HTERT RPE-1 (cell line): ENCODE data around the gene RNF11.

Experiments used
- in situ Hi-C: fragments of 300-500 bp; cut with MboI; formaldehyde crosslinking; loops from 4 replicates; pipeline ENCODE4 v1.14.3; 2020; ENCODE audit warnings: low sequenced_read_pairs

The RNF11 gene

GRCh38 chr1:51294566-51295184 lies 58.6 kb downstream of the RNF11 start:
- in situ Hi-C loops = no loop called here

DNA sequence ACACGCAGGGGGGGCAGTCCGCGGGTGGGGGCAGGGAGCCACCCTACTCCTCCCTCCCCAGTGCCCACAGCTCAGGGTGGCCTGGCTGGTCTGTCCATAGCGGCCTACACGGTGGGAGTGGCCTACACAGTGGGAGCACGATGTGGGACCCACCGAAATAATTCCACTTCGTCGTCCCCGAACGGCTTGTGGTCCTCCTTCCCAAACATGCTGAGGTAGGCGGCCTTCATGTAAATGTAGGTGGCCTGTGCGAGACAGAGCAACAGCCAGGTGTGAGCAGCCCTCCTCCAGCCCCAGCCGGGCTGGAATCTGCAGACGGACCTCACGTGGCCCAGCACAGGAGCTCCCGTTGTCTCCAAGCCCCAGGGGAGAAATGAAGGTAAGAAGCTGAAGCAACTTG lies 59.9 kb downstream of the RNF11 start:
- in situ Hi-C loops = no loop called here

- in situ Hi-C loops = no loop called here
Observed at GRCh38 chr1:51296383-51297357, 60.6 kb downstream of the RNF11 start.

DNA sequence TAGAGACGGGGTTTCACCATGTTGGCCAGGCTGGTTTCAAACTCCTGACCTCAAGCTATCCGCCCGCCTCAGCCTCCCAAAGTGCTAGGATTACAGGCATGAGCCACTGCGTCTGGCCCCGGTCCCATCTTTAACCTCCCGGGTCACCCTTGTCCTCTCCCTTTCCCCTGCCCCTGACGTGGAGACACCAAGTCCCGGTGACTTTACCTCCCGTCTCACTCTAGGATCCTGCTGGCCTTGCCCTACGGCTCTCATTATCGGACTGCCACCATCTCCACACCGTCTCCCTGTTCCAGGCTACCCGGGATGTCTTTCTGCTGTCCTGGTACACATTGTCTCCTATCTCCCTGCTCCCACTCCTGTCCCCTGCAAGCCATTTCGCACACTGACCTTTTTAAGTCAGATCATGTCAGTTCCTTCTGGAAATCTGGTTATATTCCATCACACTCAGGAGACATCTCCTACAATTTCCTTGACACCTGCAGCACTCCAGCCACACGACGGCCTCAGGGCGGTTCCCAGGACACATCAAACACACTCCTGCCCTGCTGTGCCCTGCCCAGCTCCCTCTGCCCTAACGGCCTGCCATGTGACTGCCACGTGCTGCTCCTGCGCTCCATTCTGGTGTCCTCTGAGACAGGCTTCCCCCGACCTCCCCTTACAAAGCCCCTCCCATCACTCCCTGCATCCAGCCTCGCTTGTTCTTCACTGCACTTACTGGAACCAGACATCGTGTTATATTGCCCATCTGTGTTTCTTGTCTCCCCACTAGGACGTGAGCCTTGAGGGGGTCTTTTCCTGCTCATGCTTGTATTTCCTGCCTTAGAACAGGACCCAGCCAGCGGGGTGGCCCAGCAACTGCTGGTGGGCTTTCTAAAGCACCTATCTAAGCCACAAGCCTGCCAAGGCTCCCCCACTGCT lies 61.6 kb downstream of the RNF11 start:
- in situ Hi-C loops = no loop called here

- in situ Hi-C loops = no loop called here
Observed at GRCh38 chr1:51298322-51298705, 62.2 kb downstream of the RNF11 start.

DNA sequence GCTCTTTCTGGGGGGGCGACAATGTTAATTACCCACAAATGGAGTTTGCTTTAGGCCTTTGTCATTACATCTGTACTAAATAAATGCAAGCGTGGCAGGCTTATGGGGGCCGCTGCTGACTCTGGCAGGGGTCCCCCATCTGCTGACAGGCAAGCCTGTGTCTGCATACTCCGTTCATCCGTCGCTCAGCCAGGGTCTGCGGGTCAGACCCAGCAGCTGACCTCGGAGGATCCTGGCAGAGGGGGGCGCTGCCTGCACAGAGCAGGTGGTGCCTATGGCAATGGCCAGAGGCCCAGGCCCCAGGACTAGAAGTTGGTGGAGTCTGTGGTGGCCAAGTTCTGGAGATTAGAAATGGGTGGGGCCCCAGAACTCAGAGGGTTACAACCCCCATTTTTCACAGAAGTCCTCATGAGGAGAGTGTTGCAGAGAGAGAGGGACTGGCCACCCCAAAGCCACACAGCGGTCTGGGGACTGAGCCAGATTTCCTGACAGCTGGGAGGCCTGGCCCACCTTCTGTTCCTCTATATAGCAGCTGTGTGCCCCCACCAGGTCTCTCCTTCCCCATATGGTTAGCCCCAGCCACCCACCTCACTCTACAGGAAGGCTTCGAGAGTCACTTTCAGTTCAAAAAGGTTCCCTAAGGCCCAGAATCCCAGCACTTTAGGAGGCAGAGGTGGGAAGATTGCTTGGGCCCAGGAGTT lies 63.3 kb downstream of the RNF11 start:
- in situ Hi-C loops = no loop called here

GRCh38 chr1:51299981-51300670 lies 64.1 kb downstream of the RNF11 start:
- in situ Hi-C loops = no loop called here

DNA sequence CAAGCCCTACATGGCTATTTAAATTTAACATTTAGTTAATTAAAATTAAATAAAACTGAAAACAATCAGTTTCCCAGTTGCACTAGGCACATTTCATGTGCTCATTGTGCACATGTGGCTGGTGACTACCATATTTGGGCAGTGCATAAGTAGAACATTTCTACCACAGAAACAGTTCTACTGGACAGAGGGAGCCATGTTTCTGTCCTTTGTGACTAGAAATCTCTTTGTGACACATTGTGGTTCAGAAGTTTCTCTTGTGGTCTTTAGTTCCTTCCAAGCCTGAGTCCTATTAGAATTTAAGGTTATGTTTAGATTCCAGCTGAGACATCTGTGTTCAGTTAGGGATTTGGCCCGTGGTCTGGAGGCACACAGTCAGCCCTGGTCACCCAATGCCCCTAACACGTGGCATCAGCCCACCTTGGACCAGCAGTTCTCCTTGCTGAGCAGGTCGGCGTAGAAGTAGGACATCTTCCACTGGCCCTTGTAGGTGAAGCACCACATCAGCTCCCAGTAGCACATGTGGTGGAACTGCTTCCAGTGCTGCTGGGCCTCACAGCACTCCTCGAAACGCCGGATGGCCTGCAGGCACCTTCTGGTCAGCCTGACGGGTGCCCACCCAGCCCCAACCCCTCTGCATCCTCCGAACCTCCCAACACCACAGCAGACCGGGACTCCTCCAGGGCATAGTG lies 65.2 kb downstream of the RNF11 start:
- in situ Hi-C loops = no loop called here

GRCh38 chr1:51301844-51302162 lies 65.7 kb downstream of the RNF11 start:
- in situ Hi-C loops = no loop called here

DNA sequence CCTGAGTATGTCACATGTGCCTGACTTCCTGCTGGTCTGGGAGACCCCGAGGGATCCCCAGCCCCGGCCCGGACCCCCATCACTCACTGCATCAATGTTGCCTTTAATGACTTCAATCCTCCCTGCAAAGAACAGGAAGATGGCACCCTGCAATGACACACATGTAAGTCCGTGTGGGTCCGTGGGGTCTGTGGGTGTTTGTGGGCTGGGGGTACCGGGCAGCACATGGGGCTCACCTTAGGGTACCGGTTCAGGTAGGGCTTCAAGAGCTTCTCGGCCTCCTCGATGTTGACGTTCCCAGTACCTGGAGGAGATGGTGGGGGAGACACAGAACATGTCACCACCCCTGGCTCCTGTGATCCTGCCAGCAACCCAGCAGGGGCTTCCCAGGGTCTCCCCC lies 66.2 kb downstream of the RNF11 start:
- in situ Hi-C loops = no loop called here

DNA sequence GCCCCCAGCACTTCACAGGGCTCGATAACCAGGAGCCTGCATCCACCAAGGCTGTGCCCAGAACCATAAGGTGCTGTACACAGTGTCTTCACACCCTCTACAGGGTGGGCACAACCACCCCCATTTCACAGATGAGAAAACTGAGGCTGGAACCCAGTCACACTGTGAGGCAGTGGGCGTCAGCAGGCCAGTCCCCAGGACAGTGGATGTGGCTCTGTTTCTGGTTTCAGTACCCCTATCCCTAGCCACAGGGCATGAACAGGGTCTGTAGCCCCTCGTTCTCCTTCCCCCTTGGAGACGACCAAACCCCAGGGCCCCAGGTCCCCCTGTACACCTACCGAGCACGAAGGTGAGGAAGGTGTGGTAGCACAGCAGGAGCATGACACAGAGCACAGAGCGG lies 66.7 kb downstream of the RNF11 start:
- in situ Hi-C loops = no loop called here

GRCh38 chr1:51303315-51303714 lies 67.2 kb downstream of the RNF11 start:
- in situ Hi-C loops = no loop called here

- in situ Hi-C loops = no loop called here
Observed at GRCh38 chr1:51303751-51304251, 67.7 kb downstream of the RNF11 start.

GRCh38 chr1:51304360-51304759 lies 68.3 kb downstream of the RNF11 start:
- in situ Hi-C loops = no loop called here

GRCh38 chr1:51305371-51305823 lies 69.3 kb downstream of the RNF11 start:
- in situ Hi-C loops = no loop called here

- in situ Hi-C loops = no loop called here
Observed at GRCh38 chr1:51306950-51307349, 70.9 kb downstream of the RNF11 start.

- in situ Hi-C loops = no loop called here
Observed at GRCh38 chr1:51308636-51309035, 72.6 kb downstream of the RNF11 start.

- in situ Hi-C loops = no loop called here
Observed at GRCh38 chr1:51309291-51309690, 73.2 kb downstream of the RNF11 start.

- in situ Hi-C loops = no loop called here
Observed at GRCh38 chr1:51310871-51311613, 75.0 kb downstream of the RNF11 start.
